Stimulated activated CD8-positive, alpha-beta memory T cell treated with anti-CD3 and anti-CD28 coated beads, Interleukin-7, amount 100 ng/mL, for 4 hours (primary cell): ENCODE measurements around the gene PRM1.
"Not testable (repeated sequence)": the region's sequence is repeated elsewhere in the genome, so short reads cannot be mapped to it uniquely, and the experiment has no call there.

Source experiments
- DNase-seq, 2 donors: peaks; one replicate each; pipeline ENCODE4 v3.0.0-alpha.2; 2020; ENCODE audit warnings: low read depth in 2 of 2

PRM1 gene

GRCh38 chr16:11298143-11298900 is 17.2 kb upstream of the PRM1 start:
- no peak for DNase-seq

- peak; percentile 53 to 61 for DNase-seq
These were observed 16.5 kb upstream of the PRM1 start for GRCh38 chr16:11297492-11298142.

DNA sequence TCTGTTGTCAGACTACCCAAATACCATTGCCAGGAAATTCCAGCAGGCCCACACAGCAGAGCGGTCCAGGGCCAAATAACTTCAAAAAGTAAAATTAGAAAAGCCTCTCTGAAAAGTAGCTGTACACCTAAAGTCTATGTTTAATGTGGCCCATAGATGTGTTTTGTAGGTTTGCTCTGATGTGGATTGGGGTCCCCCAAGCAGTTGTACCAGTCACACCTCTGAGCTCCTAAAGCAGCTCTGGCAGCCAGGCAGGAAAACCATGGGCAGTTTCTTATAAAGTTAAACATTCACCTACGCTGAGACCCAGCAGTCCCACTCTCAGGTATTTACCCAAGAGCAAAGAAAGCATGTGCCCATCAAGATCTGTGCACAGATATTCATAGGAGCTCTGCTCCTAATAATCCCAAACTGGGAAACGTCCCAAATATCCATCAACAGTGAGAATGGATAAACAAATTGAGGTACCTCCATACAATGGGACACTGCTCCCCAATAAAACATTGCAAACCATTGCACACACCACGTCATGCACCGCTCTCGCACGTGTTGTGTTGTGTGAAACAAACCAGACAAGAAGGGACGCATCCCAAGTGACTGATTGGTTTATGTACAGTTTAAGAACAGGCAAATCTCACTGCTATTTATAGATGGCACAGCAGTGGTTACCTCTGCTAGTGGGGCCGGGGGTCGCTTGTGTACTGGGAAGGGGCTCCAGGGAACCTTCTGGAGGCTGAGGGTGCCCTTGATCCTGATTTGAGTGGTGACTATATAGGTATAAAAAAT is 15.8 kb upstream of the PRM1 start:
- DNase-seq = no peak

DNA sequence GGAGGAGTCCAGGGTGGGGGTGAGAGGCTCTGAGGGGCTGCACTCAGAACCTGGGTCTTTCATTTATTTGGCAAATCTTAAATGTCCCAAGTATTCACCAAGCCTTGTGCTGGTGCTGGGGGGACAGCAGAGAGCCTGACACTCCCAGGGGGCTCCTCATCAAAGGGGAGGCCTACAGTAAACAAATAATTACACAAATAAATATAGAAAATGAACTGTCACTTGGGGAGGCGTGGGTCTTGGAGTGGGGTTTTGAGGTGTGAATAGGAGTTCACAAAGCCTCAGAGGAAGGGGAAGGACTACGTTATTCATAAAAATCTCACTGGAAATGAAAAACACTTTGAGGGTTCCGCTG is 15.2 kb upstream of the PRM1 start:
- no peak for DNase-seq

GRCh38 chr16:11295672-11296071 is 14.5 kb upstream of the PRM1 start:
- DNase-seq = no peak

- no peak for DNase-seq
These were observed 11.1 kb upstream of the PRM1 start for GRCh38 chr16:11292076-11292748.

GRCh38 chr16:11291091-11291703 is 10.1 kb upstream of the PRM1 start:
- no peak for DNase-seq

DNA sequence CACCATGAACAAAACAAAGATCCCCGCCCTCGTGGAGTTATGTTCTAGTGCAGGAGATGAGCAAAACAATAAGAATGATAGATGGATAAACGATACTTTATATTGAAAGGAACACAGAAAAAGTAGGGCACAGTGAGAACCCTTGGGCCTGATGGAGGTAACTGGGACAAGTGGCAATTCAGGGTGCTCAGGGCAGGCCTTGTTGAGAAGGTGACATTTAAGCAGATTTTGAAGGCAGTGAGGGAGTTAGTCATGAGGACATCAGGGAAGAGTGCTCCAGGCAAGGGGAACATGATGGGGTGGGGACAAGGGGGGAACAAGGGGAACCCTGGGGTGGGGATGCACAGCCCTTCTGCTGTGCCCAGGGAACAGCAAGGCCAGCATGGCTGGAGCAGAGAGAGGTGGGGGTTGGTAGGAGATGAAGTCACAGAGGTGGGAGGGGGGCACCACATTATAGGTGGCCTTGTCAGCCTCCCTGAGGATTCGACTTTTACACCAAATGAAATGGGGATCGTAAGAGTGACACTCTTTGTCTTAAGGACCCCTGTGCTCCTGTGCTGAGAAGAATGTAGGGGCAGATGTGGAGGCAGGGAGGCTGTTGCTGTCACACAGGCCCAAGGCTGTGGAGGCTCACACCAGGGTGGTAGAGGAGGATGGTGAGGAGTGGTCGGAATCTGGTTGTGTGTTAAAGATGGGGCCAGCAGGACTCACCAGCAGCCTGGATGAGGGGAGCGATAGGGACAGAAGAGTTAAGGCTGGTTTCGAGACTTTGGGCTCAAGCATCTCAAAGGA is 9.2 kb upstream of the PRM1 start:
- no peak for DNase-seq

DNA sequence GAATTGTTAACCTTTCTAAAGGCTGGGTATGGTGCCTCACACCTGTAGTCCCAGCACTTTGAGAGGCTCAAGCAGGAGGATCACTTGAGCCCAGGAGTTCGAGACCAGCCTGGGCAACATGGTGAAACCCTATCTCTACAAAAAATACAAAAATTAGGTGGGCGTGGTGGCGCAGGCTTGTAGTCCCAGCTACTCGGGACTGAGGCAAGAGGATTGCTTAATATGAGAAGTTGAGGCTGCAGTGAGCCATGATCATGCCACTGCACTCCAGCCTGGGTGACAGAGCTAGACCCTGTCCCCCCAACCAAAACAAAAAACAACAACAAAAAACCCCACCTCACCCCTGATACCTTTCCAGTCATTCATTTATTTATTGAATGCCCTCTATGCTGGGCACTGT is 8.6 kb upstream of the PRM1 start:
- DNase-seq = not testable (repeated sequence)

- no peak for DNase-seq
These were observed 8.1 kb upstream of the PRM1 start for GRCh38 chr16:11289202-11289601.

DNA sequence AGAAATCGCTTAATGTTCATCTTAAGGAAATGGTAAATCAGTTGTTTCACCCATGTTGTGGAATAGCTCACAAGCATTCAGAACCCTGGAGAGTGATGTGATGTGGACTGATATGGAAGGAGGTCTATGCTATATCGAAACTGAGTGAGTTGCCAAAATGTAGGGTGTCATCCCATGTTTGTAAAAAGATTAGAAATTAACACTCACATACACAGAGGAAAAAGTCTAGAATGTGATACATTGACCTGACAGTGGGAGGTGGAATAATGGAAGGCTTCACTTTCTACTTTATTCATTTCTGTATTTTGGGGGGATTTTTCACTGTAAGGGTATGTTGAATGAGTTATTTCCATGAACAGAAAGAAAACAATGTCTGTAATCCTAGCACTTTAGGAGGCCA is 4.7 kb upstream of the PRM1 start:
- no peak for DNase-seq

- no peak for DNase-seq
These were observed 2.7 kb upstream of the PRM1 start for GRCh38 chr16:11283820-11284248.

GRCh38 chr16:11278681-11279628 is 2.2 kb downstream of the PRM1 start:
- no peak for DNase-seq

DNA sequence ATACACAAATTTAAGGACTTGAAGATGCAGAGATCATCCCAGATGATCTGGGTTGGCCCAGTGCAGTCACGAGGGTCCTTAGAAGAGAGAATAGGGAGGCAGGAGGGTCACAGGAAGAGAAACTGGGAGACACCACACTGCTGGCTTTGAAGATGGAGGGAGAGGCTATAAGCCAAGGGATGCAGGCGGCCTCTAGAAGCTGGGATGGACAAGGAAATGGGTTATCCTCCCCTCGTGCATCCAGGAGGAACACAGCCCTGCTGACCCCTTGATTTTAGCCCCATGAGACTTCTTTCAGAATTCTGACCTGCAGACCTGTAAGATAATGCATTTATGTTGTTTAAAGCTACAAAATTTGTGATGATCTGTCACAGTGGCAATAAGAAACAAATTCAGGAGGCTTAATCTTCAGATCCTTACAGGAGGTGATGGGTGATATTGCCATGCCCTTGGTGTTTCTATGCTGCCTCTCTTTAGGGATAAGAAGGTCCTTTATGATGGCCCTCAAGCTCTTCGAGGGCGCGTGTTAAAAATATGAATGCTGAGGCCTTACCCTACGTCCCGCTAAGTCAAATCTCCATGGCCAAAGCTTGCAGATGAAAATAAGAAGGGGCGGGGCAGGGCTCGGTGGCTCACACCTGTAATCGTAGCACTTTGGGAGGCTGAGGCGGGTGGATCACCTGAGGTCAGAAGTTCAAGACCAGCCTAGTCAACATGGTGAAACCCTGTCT is 3.4 kb downstream of the PRM1 start:
- no peak for DNase-seq

GRCh38 chr16:11276896-11277593 is 4.1 kb downstream of the PRM1 start:
- no peak for DNase-seq

GRCh38 chr16:11276143-11276895 is 4.8 kb downstream of the PRM1 start, which contains the start of gene PRM2:
Gene PRM2 (minus strand): TSS chr16:11276480. CDS start chr16:11276370, 110 bp downstream.
- no peak for DNase-seq

DNA sequence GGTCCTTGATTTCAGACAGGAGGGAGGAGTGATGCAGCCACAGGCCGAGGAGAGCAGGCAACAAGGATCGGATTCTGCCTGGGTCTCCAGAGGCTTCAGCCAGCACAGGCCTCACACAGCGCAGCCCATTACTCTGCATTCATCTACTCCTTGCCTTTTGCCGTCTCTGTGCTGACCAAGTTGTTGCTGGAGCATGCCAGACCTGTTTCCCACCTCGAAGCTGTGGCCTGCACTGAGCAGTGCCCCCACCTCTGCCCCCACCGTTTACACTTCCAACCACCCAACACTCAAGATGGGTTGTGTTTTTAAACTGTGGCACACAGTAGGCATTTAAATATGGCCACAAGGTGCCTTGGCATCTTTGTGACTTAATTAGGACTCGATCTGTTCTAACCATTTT is 6.2 kb downstream of the PRM1 start:
- no peak for DNase-seq
